GM12878 (cell line): ENCODE data around the gene GRIP2. TPM values are rescaled to one million over a fixed set of nuclear protein-coding genes. Genes with fewer than 3 reads are reported as not detected.

Source experiments
- ATAC-seq: fragments of 200-7000 bp; cut with Tn5 transposase; 3 replicates; pipeline ENCODE4 v1.9.1; 2020; ENCODE audit warnings: mild to moderate bottlenecking, moderate library complexity
- BruUV-seq: library from RNA; stranded (reverse); fragments of 400-500 nt; replicated peaks from 2 replicates; lab custom pipeline; 2021; lab: Mats Ljungman, UMichigan
- CTCF ChIA-PET: fragments of 300-600 bp; sonication (Branson Sonifier 250); formaldehyde crosslinking; extraction: SDS; loops from one replicate; lab custom pipeline; 2021; ENCODE audit warnings: inconsistent platforms; lab: Yijun Ruan, JAX
- POLR2A ChIA-PET: fragments of 350-600 bp; formaldehyde crosslinking; extraction: SDS; loops from one replicate; lab custom pipeline; 2021; ENCODE audit warnings: inconsistent platforms; lab: Charles Lee
- RAD21 ChIA-PET: fragments of 300-600 bp; sonication (Branson Sonifier 250); formaldehyde crosslinking; loops from one replicate; lab custom pipeline; 2023; ENCODE audit warnings: antibody characterized with exemption; ENCODE audit not compliant: unreplicated experiment; lab: Charles Lee
- SMC1A ChIA-PET: fragments of 300-600 bp; sonication (Branson Sonifier 250); formaldehyde crosslinking; loops from one replicate; lab custom pipeline; 2023; ENCODE audit not compliant: unreplicated experiment, uncharacterized antibody; lab: Charles Lee
- DNase-seq: peaks from one replicate; pipeline ENCODE4 v3.0.0-alpha.2; 2011; ENCODE audit warnings: low read depth, low spot score
- FAIRE-seq: peaks from 3 replicates; lab custom pipeline; 2011; peaks lifted over from hg19 to GRCh38; lab: Jason Lieb, UNC
- H2AFZ ChIP-seq: 2 replicates; pipeline ENCODE4 v1.6.0; 2011; ENCODE audit warnings: low read depth, low read length, control low read depth; ENCODE audit not compliant: control insufficient read depth
- H3K27ac ChIP-seq: 2 replicates; pipeline ENCODE4 v1.5.1; 2011; ENCODE audit warnings: control low read depth; ENCODE audit not compliant: control insufficient read depth, insufficient read depth
- H3K27me3 ChIP-seq, 2 experiments: replicated peaks in 1 of 2; 2 replicates each; pipeline versions ENCODE4 v1.6.0 to v1.6.1; 2011; ENCODE audit warnings: low read length in 1 of 2; ENCODE audit not compliant: control insufficient read depth in 2 of 2, insufficient read depth in 2 of 2
- H3K36me3 ChIP-seq, 2 experiments: 2 replicates each; pipeline ENCODE4 v1.5.1; 2011; ENCODE audit warnings: low read length in 1 of 2; ENCODE audit not compliant: control insufficient read depth in 2 of 2, insufficient read depth in 2 of 2
- H3K4me1 ChIP-seq: 2 replicates; pipeline ENCODE4 v1.6.1; 2011; ENCODE audit warnings: mild to moderate bottlenecking, low read length, moderate library complexity, mixed read lengths; ENCODE audit not compliant: control insufficient read depth, insufficient read depth
- H3K4me2 ChIP-seq: 2 replicates; pipeline ENCODE4 v1.6.0; 2011; ENCODE audit warnings: control low read depth; ENCODE audit not compliant: control insufficient read depth, insufficient read depth
- H3K4me3 ChIP-seq: fragments of 200-600 bp; sonication (generic); 2 replicates; pipeline ENCODE4 v1.5.1; 2016
- H3K79me2 ChIP-seq: 2 replicates; pipeline ENCODE4 v1.6.0; 2011; ENCODE audit warnings: low read length; ENCODE audit not compliant: control insufficient read depth, insufficient read depth
- H3K9ac ChIP-seq: 2 replicates; pipeline ENCODE4 v1.8.0; 2011; ENCODE audit warnings: low read length, control low read depth, mixed read lengths; ENCODE audit not compliant: control insufficient read depth, insufficient read depth
- H3K9me3 ChIP-seq: replicated peaks from 3 replicates; pipeline ENCODE4 v1.5.1; 2011; ENCODE audit warnings: mild to moderate bottlenecking, low read length; ENCODE audit not compliant: control insufficient read depth, insufficient read depth
- H4K20me1 ChIP-seq: 2 replicates; pipeline ENCODE4 v1.6.0; 2011; ENCODE audit not compliant: control insufficient read depth, insufficient read depth
- ASH2L ChIP-seq: fragments of 300-600, 200-600 bp; sonication (generic); IDR thresholded peaks from 2 replicates; pipeline ENCODE4 v1.6.1; 2017; ENCODE audit warnings: low read depth, mild to moderate bottlenecking, borderline replicate concordance
- CBX5 ChIP-seq: sonication (generic); IDR thresholded peaks from 2 replicates; pipeline ENCODE4 v1.6.1; 2016; ENCODE audit warnings: low read depth, moderate library complexity, mild to moderate bottlenecking, inconsistent platforms
- CREM ChIP-seq: IDR thresholded peaks from 2 replicates; pipeline ENCODE4 v1.6.1; 2014; ENCODE audit warnings: antibody characterized with exemption, low read depth
- DPF2 ChIP-seq: fragments of 450-650 bp; IDR thresholded peaks from 2 replicates; pipeline ENCODE4 v1.6.1; 2017; ENCODE audit warnings: mild to moderate bottlenecking
- NFXL1 ChIP-seq: fragments of 450-650 bp; IDR thresholded peaks from 2 replicates; pipeline ENCODE4 v1.6.1; 2017; ENCODE audit warnings: antibody characterized with exemption, mild to moderate bottlenecking, borderline replicate concordance
- NR2C2 ChIP-seq: IDR thresholded peaks from 2 replicates; pipeline ENCODE4 v1.6.1; 2011; ENCODE audit warnings: borderline replicate concordance, low read depth; ENCODE audit not compliant: control insufficient read depth, insufficient read length
- PAX8 ChIP-seq: fragments of 450-650 bp; IDR thresholded peaks from 2 replicates; pipeline ENCODE4 v1.6.1; 2017; ENCODE audit warnings: mild to moderate bottlenecking, moderate library complexity
- SUPT20H ChIP-seq: IDR thresholded peaks from 2 replicates; pipeline ENCODE4 v1.6.1; 2011; ENCODE audit warnings: low read depth, mild to moderate bottlenecking, low read length, moderate library complexity, borderline replicate concordance; ENCODE audit not compliant: control insufficient read depth
- TCF12 ChIP-seq: IDR thresholded peaks from 2 replicates; pipeline ENCODE4 v1.6.1; 2011; ENCODE audit warnings: low read depth, mild to moderate bottlenecking, low read length
- ZBTB40 ChIP-seq: fragments of 450-650 bp; IDR thresholded peaks from 2 replicates; pipeline ENCODE4 v1.6.1; 2016; ENCODE audit warnings: mild to moderate bottlenecking, moderate library complexity, borderline replicate concordance
- ZNF592 ChIP-seq: fragments of 450-650 bp; IDR thresholded peaks from 2 replicates; pipeline ENCODE4 v1.6.1; 2017; ENCODE audit warnings: mild to moderate bottlenecking, moderate library complexity
- ZSCAN29 ChIP-seq: fragments of 450-650 bp; IDR thresholded peaks from 2 replicates; pipeline ENCODE4 v1.6.1; 2017; ENCODE audit warnings: mild to moderate bottlenecking, moderate library complexity
- WGBS: methylation state at CpG from one replicate; pipeline ENCODE4 v1.1.6; 2016; ENCODE audit warnings: low lambda C conversion rate; ENCODE audit not compliant: insufficient replicate concordance, insufficient coverage; ENCODE audit errors: missing lambda C conversion rate; 5-methylcytosine and 5-hydroxymethylcytosine counted together
- in situ Hi-C: fragments of 300-500 bp; cut with MboI; formaldehyde crosslinking; loops from 9 replicates; pipeline ENCODE4 v1.14.3; 2018; ENCODE audit warnings: mixed read lengths
- intact Hi-C: fragments of 100-400 bp; cut with micrococcal nuclease; formaldehyde crosslinking; loops from one replicate; pipeline ENCODE4 v1.14.2; 2022; ENCODE audit not compliant: unreplicated experiment
- polyA plus RNA-seq, 11 experiments: library from polyadenylated mRNA; depleted of rRNA in 4 of 11; unstranded in 6 of 11; stranded (reverse) in 5 of 11; fragments of >200 nt; fragmentation: Nextera tagmentation in 4 of 11; fragmentation: Illumina TruSeq in 1 of 11; extraction: Ambion mirVana in 4 of 11; extraction: Trizol in 1 of 11; gene quantifications; 1 replicate in 1 of 11; 2 replicates in 10 of 11; pipeline versions ENCODE4 v1.2.1 to v1.2.3, GENCODE V29; 2011 to 2016; ENCODE audit warnings: inconsistent platforms in 2 of 11, missing spikeins in 2 of 11, low read depth in 1 of 11
- total RNA-seq, 4 experiments: library from RNA; depleted of rRNA in 3 of 4; stranded (reverse); fragments of >200 nt in 3 of 4; fragmentation: Illumina TruSeq in 1 of 4; extraction: Trizol in 1 of 4; gene quantifications; 2 replicates each; pipeline versions ENCODE4 v1.2.1 to v1.2.3, GENCODE V29; 2013 to 2021

GRIP2 gene
- total and polyA plus RNA-seq, 10 of the 15 experiments (the other 5 are each of a cell fraction or from before 2014, with no cell fraction given): not detected

GRCh38 chr3:14454639-14455310 lies 85.4 kb downstream of the GRIP2 start:
- no peak overlapping the region for H3K4me3 ChIP-seq
- intact Hi-C loops (no loop called here), in situ Hi-C loops (no loop called here)
- CTCF ChIA-PET: interaction anchor here (1.6 kb wide), 1 partner anchor 13 kb away, joined by 7 read pairs; no protein-coding TSS in a partner anchor
- FAIRE-seq: no peak
- no peak overlapping the region for H2AFZ ChIP-seq
- peaks cover 9 to 15% of the 10 kb centered on the region in 2 experiments; a peak in 3 of 4 replicates for H3K36me3 ChIP-seq
- H3K27me3 ChIP-seq: no peaks in the 10 kb centered on the region
- H3K4me1 ChIP-seq: no peaks in the 10 kb centered on the region
- RAD21 ChIA-PET: interaction anchor here (1.1 kb wide), 1 partner anchor 20 kb away, joined by 3 read pairs; no protein-coding TSS in a partner anchor
- 66% methylated on average over 8 of the region's 8 CpGs for WGBS
- no peaks in the 10 kb centered on the region for H3K79me2 ChIP-seq
- no peak overlapping the region for H3K9ac ChIP-seq
- BruUV-seq: no TSS peak
- H3K9me3 ChIP-seq: no peaks in the 10 kb centered on the region
- DNase-seq: no peak
- H3K27ac ChIP-seq: no peak overlapping the region
- H3K4me2 ChIP-seq: no peak overlapping the region
- H4K20me1 ChIP-seq: no peaks in the 10 kb centered on the region
- POLR2A ChIA-PET: no interaction called here
- ATAC-seq: no peak
- SMC1A ChIA-PET: interaction anchor here (0.9 to 1.8 kb wide), 2 partner anchors 24 to 43 kb away, joined by 3 to 4 read pairs; no protein-coding TSS in a partner anchor
- TF ChIP-seq NFXL1: no peak
- TF ChIP-seq CBX5: no peak
- no peak for TF ChIP-seq DPF2
- TF ChIP-seq TCF12: no peak
- TF ChIP-seq ZSCAN29: no peak
- TF ChIP-seq SUPT20H: no peak
- TF ChIP-seq ZNF592: no peak
- no peak for TF ChIP-seq PAX8
- no peak for TF ChIP-seq NR2C2
- TF ChIP-seq ASH2L: no peak
- no peak for TF ChIP-seq ZBTB40
- no peak for TF ChIP-seq CREM
